Measurements from ENCODE around the gene KIFBP.
"Not testable (repeated sequence)": the region's sequence is repeated elsewhere in the genome, so short reads cannot be mapped to it uniquely, and the experiment has no call there.

Gene KIFBP

DNA sequence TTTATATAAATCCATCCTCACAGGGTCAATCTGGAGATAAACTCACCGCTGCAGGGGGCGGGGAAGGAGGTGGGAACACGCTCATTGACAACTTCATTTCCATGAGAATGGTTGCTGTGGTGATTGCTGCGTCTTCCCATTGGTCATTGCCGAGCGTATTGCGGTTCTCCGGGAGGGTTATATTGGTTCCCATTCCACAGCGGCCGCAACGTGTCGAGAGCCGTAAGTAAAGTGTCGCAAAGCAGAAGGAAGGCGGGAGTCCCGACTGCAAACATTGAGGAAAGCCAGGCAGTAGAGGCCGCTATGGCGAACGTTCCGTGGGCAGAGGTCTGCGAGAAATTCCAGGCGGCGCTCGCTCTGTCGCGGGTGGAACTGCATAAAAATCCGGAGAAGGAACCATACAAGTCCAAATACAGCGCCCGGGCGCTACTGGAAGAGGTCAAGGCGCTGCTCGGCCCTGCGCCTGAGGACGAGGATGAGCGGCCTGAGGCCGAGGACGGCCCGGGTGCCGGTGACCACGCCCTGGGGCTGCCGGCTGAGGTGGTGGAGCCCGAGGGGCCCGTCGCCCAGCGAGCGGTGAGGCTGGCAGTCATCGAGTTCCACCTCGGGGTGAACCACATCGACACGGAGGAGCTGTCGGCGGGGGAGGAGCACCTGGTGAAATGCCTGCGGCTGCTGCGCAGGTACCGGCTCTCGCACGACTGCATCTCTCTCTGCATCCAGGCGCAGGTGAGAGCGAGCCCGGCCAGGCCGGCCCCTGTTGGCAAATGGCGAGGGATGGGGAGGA is at the start of gene KIFBP:
KIFBP (plus strand) TSS at position 274 of the 787 bp plus-strand sequence; CDS start at position 304, 30 bp downstream.
- DNase-seq, result peak; percentile 94

DNA sequence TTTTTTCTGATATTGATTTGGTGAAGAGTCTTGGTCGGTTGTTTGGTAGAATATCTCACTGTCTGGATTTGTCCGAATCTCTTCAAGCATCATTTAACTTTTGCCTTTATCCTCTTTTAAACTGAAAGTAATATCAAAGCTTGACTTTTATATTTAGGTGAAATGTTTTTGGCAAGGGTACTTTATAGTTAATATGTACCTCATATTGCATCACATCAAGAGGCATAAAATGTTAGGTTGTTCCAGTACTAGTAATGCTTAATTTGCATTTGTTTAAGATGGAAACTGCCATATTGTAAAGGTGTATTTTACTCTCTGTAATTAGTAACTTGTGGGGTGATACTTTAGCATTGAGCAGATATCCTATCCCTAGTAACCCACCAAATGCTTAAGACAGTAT is 49.7 kb upstream of the KIFBP start:
- DNase-seq, result no peak

DNA sequence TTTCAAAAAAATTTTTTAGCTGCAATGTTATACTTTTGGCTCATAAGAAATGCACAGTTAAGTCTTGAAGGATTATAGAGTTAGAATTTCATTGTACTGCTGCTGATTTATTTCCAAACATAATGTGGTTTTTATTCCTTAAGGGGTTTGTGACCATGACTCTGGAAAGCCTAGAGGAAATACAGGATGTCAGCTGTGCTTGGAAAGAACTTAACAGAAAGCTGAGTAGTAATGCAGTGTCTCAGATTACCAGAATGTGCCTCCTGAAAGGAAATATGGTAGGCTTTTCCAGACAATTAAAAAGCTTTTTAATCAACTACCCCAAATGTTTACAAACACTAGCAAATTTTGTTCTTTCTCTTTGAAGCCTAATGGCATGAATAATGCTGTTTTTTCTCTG is 47.7 kb upstream of the KIFBP start:
- not testable (repeated sequence) for DNase-seq

- DNase-seq, result no peak
Observed at GRCh38 chr10:68950598-68950997, 38.0 kb upstream of the KIFBP start.

DNA sequence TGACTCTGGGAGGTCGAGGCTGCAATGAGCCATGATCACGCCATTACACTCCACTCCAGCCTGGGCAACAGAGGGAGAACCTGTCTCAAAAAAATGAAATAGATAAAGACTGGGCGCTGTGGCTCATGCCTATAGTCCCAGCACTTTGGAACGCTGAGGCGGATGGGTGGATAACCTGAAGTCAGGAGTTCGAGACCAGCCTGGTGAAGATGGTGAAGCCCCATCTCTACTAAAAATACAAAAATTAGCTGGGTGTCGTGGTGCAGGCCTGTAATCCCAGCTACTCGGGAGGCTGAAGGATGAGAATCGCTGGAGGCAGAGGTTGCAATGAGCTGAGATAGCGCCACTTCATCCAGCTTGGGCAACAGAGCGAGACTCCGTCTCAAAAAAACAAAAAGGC is 33.7 kb upstream of the KIFBP start:
- no peak for DNase-seq

GRCh38 chr10:68955355-68955831 is 33.2 kb upstream of the KIFBP start:
- DNase-seq, result peak; percentile 45

- DNase-seq, result peak; percentile 87
Observed at GRCh38 chr10:68955832-68956532, 32.6 kb upstream of the KIFBP start, which contains the start of gene DDX21. Gene DDX21 (plus strand): TSS chr10:68956170. CDS start chr10:68956226, 56 bp downstream.

GRCh38 chr10:68957284-68957615 is 31.4 kb upstream of the KIFBP start:
- DNase-seq, result no peak

- no peak for DNase-seq
Observed at GRCh38 chr10:68957654-68958053, 30.9 kb upstream of the KIFBP start.

GRCh38 chr10:68959695-68960527 is 28.7 kb upstream of the KIFBP start:
- DNase-seq, result no peak

DNA sequence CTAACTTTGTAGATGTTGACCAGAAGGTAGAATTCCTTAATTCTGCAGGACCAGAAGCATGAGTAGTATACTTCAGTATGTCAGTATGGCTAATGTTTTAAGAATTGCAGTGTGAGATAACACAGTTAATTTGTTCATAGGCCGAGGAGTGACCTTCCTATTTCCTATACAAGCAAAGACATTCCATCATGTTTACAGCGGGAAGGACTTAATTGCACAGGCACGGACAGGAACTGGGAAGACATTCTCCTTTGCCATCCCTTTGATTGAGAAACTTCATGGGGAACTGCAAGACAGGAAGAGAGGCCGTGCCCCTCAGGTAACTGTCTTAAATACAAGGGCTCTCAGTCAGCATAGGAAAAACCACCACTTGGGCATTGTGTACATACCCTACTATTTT is 25.5 kb upstream of the KIFBP start:
- no peak for DNase-seq

DNA sequence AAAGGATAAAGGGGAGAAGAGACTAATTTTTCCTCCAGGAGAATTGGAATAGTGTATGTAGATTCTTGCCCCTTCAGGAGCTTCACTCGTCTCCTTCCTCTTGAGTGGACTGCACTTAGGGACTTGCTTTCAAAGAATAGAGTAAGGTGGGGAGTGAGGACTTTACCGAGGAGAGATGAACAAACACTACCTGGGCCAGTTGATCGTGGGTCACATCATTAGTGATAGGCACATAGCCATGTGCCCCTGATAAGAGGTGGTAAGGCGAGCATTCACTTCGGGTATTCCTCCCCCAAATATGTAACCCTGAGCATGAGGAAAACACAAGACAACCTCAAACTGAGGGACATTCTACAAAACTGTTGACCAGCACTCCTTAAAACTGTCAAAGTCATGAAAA is 14.6 kb upstream of the KIFBP start:
- DNase-seq, result no peak

DNA sequence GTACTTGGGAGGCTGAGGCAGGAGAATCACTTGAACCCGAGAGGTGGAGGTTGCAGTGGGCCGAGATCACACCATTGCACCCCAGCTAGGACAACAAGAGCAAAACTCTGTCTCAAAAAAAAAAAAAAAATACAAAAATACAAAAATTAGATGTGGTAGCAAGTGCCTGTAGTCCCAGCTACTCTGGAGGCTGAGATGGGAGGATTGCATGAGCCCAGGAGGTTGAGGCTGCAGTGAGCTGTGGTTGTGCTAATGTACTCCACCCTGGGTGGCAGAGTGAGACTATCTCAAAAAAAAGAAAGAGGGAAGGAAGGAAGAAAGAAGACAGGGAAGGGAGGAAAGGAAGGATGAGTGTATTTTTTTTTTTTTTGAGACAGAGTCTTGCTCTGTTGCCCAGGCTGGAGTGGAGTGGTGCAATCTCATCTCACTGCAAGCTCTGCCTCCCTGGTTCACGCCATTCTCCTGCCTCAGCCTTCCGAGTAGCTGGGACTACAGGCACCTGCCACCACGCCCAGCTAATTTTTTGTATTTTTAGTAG is 12.6 kb upstream of the KIFBP start:
- not testable (repeated sequence) for DNase-seq

GRCh38 chr10:68979738-68980137 is 8.9 kb upstream of the KIFBP start:
- DNase-seq, result not testable (repeated sequence)

GRCh38 chr10:68981074-68981473 is 7.5 kb upstream of the KIFBP start:
- DNase-seq, result no peak

GRCh38 chr10:68982389-68982788 is 6.2 kb upstream of the KIFBP start:
- DNase-seq, result no peak

DNA sequence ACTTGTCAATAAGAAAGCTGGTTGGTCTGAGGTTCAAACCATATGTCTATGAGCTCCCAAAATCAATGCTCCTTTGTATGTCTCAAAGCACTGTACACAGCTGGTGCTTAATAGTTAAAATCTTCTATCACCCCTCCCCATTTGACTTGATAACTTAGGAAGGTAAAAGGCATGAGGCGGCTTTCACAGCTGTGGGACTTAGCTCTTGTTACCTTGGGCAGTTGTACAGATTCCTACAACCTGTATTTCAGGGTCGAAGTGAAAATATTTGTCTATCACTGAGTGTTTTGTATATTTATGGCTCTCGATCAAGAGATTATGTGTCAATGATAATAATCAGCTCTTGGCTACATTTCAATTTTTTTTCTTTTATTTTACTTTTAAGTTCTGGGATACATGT is 992 bp upstream of the KIFBP start:
- no peak for DNase-seq

GRCh38 chr10:68989317-68989990 is 851 bp downstream of the KIFBP start:
- DNase-seq, result no peak

- DNase-seq, result no peak
Observed at GRCh38 chr10:68992636-68993440, 4.2 kb downstream of the KIFBP start.

DNA sequence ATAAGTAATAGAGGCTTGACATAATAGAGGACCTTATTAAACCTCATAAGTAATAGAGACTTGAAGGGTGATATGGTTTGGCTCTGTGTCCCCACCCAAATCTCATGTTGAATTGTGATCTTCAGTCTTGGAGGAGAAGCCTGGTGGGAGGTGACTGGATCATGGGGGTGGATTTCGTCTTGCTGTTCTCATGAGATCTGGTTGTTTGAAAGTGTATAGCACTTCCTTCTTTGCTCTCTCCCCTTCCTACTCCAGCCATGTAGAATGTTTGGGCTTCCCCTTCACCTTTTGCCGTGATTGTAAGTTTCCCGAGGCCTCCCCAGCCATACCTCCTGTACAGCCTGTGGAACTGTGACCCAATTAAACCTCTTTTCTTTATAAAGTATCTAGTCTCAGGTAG is 8.6 kb downstream of the KIFBP start:
- DNase-seq, result no peak

DNA sequence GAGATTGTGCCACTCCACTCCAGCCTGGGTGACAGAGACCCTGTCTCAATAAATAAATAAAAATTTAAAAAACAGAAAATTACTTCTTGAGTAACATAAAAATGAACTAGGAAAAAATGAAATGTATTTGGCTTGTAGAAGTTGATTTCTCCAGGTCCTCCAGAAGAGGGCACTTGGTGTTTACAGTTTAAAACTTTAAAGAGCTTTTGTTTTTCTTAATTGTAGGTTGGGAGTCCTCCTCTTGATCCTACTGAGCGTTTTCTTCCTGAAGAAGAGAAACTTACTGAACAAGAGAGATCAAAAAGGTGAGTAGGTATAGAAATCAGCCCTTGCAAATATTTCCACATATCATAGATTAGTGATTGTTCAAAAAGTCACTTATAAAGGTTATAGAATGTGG is 16.2 kb downstream of the KIFBP start:
- DNase-seq, result peak; percentile 71

Data from GF-D8 (cell line).